Epidermal melanocyte (primary cell): ENCODE data around the gene TSPAN18.
A peak's percentile ranks its signal among the peaks of the same experiment; 100 is the strongest.

ENCODE experiments used
- DNase-seq: peaks from one replicate; pipeline ENCODE4 v3.0.0; 2011; ENCODE audit warnings: low spot score; ENCODE audit not compliant: insufficient read length

Gene TSPAN18

DNA sequence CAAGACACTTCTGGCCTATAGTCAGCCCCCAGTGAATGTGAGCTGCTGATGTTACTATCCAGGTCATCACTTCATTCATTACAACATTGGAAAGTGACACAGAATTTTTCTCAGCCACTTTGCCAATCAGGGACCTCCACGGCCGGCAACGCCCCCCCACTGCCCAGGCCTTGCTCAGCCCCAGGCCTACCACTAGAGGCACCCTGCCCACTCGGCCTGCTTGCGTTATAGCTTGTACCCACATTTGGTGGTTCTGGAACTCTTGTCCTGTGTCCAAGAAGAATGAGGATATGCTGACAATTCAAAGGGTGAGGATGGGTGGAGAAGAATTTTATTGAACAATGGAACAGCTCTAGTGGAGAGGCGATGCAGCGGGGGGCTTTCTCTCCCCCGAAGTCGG is 96.2 kb downstream of the TSPAN18 start:
- DNase-seq = no peak

DNA sequence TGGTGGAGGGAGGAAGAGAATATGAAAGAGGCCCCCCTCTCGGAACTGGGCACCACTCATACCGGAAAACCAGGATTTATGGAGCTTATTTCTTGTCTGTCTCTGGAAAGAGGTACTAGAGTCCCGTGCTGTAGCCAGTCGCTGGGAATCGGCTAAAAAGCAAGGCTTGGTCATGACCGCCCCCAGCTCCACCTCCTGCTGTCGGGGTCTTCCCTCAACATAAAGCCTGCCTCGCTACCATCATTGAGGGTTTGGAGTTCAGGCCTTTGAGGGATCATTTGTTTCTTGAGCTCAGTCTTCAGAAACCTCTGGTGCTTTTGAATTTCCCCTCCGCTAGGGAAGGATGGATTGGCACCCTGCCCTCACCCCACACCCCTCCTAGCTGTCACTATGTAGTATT is 97.1 kb downstream of the TSPAN18 start:
- DNase-seq = no peak

- DNase-seq = no peak
Measured at GRCh38 chr11:44824300-44824704, 97.5 kb downstream of the TSPAN18 start.

DNA sequence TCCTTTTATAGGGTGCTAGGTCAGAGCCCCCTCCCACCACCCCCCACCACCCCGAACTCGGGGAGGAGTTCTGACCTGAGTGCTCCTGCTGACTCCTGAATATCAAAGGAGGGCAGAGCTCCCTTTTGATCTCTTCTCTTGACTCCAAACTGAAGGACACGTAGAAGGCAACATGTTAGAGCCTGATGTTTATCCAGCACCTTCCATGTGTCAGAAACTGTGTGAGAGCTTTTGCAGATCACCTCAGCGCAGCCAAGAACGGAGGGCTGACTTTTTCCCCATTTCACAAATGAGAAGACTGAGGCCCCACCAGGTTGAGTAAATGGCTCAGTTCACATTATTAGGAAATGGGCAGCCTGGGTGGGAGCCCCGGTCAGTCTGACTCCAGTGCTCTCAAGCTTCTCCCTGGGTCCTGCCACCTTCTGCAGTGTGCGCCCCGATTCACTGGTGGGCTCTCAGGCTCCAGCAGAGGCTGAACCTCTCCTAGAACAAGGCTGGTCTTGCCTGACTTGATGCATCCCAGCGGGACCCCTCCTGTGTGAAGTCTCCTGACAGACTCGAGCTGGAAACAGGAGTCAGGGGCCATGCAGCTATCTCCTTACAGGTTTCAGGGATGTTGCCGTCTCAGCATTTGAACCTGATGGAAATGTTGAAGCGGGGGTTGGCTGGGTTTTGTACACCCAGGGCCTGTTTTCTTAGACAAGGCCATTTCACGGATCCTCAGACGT is 98.5 kb downstream of the TSPAN18 start:
- DNase-seq = no peak

DNA sequence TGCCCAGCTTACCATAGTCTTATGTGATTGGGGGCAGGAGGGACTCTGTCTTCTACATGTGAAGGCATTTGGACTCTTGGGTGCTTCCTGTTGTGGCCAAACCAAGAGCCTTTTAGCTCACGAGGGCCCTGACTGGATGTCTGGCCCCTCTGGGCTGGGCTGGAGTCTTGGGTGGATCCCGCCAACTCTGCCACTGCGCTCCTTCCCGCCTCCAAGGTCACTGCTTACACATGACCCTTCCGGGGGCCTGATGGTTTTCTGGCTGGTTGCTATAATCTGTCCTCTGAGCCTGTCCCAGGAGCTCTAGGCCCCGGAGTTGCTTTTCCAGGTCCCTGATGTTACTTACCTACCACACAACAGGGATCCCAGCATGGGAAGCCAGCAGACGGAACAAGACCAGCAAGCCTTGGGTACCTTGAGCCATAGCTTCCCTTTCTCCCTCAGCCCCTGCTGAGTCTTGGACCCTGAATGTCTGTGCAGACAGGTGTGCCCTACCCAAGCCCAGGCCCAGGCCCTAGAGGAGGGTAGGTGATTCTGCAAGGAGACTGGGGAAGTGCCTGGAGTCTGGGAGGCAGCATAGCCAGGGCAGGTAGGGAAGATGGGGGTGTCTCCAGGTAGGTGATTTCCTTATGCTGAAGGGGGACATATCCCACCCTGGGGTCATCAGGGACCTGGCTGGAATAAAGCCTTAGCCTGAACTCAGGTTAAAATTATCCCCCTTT is 100.3 kb downstream of the TSPAN18 start:
- DNase-seq = no peak

GRCh38 chr11:44828296-44828695 is 101.5 kb downstream of the TSPAN18 start:
- no peak for DNase-seq

- DNase-seq = no peak
Measured at GRCh38 chr11:44829838-44830237, 103.1 kb downstream of the TSPAN18 start.

GRCh38 chr11:44831605-44832394 is 105.0 kb downstream of the TSPAN18 start:
- DNase-seq = no peak

- DNase-seq = no peak
Measured at GRCh38 chr11:44832452-44832851, 105.7 kb downstream of the TSPAN18 start.

DNA sequence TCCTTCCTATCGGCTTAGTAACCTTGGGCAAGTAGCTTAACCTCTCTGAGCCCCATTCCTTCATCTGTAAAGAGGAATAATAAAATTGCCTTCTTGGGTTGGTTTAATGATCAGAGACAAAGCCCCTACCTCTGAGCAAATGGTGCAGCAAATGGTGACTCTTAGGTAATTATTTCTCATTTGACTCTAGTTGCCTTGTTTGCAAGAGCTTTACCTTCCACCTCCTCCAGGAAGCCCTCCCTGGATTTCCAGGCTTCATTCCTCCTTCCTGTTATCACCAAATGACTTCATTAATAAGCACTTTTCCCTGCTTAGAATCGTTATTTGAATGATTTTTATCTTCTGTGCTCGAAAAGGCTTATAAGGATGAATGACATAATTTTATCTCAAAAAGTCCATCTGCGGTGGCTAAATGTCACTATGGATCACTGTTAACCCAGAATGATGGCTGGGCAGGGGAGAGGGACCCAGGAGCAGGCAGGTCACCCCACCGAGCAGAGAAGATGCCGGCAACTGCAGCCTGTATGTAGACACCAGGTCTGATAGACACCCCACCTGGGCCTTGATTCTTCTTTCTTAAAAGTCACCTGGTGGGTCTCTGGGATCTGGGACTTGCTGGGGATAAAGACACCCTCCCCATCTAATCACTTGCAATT is 106.6 kb downstream of the TSPAN18 start:
- no peak for DNase-seq

GRCh38 chr11:44833877-44834452 is 107.2 kb downstream of the TSPAN18 start:
- DNase-seq = no peak

- no peak for DNase-seq
Measured at GRCh38 chr11:44834846-44835245, 108.1 kb downstream of the TSPAN18 start.

DNA sequence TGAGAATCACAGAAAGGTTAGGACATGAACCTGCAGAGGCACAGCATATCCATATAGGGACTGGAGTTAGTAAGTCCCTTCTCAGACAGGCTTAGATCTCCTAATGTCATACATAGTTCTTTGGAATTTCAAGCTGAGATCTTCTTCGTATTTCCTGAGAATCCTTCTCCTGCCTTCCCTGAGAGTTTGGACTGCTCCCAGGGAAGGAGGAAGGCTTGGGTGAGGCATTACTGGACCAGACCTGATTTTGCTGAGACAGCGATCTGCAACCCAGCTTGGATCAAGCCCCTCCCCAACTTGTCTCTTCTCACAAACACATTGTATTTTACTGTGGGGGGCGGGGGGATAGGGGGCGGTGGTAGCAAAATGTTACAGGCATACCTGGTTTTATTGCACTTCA is 108.5 kb downstream of the TSPAN18 start:
- DNase-seq = no peak

DNA sequence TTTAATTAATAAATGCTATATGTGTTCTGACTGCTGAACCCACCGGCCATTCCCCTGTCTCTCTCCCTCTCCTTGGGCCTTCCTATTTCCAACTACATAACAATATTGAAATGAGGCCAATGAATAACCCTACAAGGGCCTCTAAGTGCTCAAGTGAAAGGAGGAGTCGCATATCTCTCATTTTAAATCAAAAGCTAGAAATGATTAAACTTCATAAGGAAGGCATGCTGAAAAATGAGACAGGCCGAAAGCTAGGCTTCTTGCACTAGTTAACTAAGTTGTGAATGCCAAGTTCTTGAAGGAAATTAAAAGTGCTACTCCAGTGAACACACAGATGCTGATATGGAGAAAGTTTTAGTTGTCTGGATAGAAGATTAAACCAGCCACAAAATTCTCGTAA is 109.2 kb downstream of the TSPAN18 start:
- DNase-seq = no peak

GRCh38 chr11:44837661-44838060 is 110.9 kb downstream of the TSPAN18 start:
- no peak for DNase-seq

GRCh38 chr11:44839458-44840084 is 112.8 kb downstream of the TSPAN18 start:
- DNase-seq = no peak

GRCh38 chr11:44840085-44840478 is 113.3 kb downstream of the TSPAN18 start:
- no peak for DNase-seq

- DNase-seq = no peak
Measured at GRCh38 chr11:44840521-44841251, 113.9 kb downstream of the TSPAN18 start.

DNA sequence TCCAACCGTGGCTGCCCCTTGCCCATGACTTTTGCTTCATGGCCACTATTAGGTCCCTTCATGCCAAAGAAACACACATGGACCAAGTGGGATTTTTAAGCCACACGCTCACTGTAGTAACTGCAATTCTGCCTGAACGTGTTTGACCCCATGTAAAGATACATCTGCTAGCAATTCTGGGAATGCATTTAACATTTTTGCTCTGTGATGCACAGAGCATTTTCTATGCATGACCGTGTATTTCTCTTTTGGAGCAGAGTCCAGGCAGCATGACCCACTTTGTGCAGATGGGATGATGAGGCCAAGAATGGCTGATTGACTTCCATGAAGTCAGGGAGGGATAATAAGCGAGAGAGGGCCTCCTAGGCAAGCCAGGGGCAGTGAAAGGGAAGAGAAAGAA is 115.5 kb downstream of the TSPAN18 start:
- DNase-seq = peak; percentile 37

GRCh38 chr11:44846852-44847251 is 120.1 kb downstream of the TSPAN18 start:
- DNase-seq = no peak
